ENCODE data around the gene COPB1. TPM values are rescaled to one million over a fixed set of nuclear protein-coding genes. Genes with fewer than 3 reads are reported as not detected.

Gene COPB1
- polyA plus RNA-seq, 1 donor from 2014 or later, result 157 TPM

DNA sequence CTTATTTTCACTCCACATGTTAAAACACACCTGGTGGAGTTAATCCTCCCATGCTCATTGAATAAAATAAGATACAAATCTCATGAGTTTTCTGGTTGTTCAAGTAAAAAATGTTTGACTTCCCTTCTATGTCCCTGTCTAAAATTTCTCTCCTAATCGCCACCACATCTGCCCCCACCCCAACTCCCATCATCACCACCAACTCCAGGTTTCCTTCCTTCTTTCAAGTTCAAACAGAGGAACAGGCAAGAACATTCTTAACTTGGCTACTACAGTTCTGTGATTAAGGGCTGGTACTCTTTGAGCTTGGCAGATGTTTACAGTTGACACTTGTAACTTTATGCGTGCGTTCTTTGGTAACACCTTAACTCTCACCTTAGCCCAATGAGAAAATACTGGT lies 29.7 kb upstream of the COPB1 start:
- Histone ChIP-seq H3K4me2 (ENCODE audit: low read length) (no peak overlapping the region), H2AFZ (ENCODE audit: low read depth, low read length) (no peak overlapping the region), H4K20me1 (ENCODE audit: insufficient read depth) (no peaks in the 10 kb centered on the region), H3K9me2 (ENCODE audit: insufficient read depth, low read length) (no peaks in the 10 kb centered on the region), H3K4me3 (ENCODE audit: low read length) (no peak overlapping the region), H3K9me3 (ENCODE audit: low read length) (no peaks in the 10 kb centered on the region), H3K79me2 (replicated peaks; ENCODE audit: insufficient read depth, low read length) (no peaks in the 10 kb centered on the region), H3K27me3 (ENCODE audit: insufficient read depth, low read depth, low read length) (no peaks in the 10 kb centered on the region), H3F3A (ENCODE audit: insufficient read depth, low read length, poor library complexity, severe bottlenecking) (no peaks in the 10 kb centered on the region), H3K36me3 (ENCODE audit: insufficient read depth, low read length) (no peaks in the 10 kb centered on the region), H3K27ac (ENCODE audit: low read length) (no peak overlapping the region), H3K9ac (ENCODE audit: low read length) (no peak overlapping the region)
- TF ChIP-seq EP300 (conservative IDR thresholded peaks at IDR 0.05; ENCODE audit: poor library complexity, severe bottlenecking) (no peak), CTCF (IDR thresholded peaks at IDR 0.05; ENCODE audit: poor library complexity, severe bottlenecking) (no peak), TAF1 (IDR thresholded peaks at IDR 0.05; ENCODE audit: low read depth) (no peak), POLR2AphosphoS5 (IDR thresholded peaks at IDR 0.05) (no peak), SMC3 (conservative IDR thresholded peaks at IDR 0.05; ENCODE audit: poor library complexity) (no peak), EZH2 (IDR thresholded peaks at IDR 0.05; ENCODE audit: borderline replicate concordance, insufficient read depth, low read length, poor library complexity, severe bottlenecking) (no peak), REST (IDR thresholded peaks at IDR 0.05; ENCODE audit: borderline replicate concordance) (no peak)

DNA sequence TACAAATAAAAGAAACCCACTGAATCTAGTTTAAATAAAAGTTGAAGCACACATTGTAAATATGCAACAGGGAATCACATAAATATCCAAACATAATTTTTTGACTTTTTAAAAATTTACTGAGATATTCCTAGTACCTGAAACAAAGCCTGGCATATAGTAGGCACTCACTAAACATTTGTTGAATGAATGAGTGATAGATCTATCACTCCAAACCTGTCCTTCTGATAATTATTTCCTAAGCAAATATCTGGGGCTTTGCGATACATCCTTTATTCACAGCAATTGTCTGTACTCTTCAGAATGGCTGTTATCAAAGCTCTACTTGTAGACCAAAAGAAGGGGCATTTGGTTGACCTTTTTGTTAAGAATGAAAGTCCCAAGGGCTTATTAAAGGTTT lies 23.2 kb upstream of the COPB1 start:
- no peaks in the 10 kb centered on the region for H3K9me3 ChIP-seq (ENCODE audit: low read length)
- no peaks in the 10 kb centered on the region for H3F3A ChIP-seq (ENCODE audit: insufficient read depth, low read length, poor library complexity, severe bottlenecking)
- H3K4me2 ChIP-seq (ENCODE audit: low read length), result no peak overlapping the region
- no peaks in the 10 kb centered on the region for H3K36me3 ChIP-seq (ENCODE audit: insufficient read depth, low read length)
- H3K27me3 ChIP-seq (ENCODE audit: insufficient read depth, low read depth, low read length), result no peaks in the 10 kb centered on the region
- no peak overlapping the region for H3K27ac ChIP-seq (ENCODE audit: low read length)
- H2AFZ ChIP-seq (ENCODE audit: low read depth, low read length), result no peak overlapping the region
- no peaks in the 10 kb centered on the region for H3K9me2 ChIP-seq (ENCODE audit: insufficient read depth, low read length)
- peaks cover 18% of the 10 kb centered on the region for H3K79me2 ChIP-seq (replicated peaks; ENCODE audit: insufficient read depth, low read length)
- H3K4me3 ChIP-seq (ENCODE audit: low read length), result no peak overlapping the region
- H4K20me1 ChIP-seq (ENCODE audit: insufficient read depth), result no peaks in the 10 kb centered on the region
- H3K9ac ChIP-seq (ENCODE audit: low read length), result no peak overlapping the region
- TF ChIP-seq MXI1 (conservative IDR thresholded peaks at IDR 0.05; ENCODE audit: poor library complexity, severe bottlenecking), result no peak
- no peak for TF ChIP-seq TAF1 (IDR thresholded peaks at IDR 0.05; ENCODE audit: low read depth)
- no peak for TF ChIP-seq RAD21 (conservative IDR thresholded peaks at IDR 0.05)
- TF ChIP-seq EZH2 (IDR thresholded peaks at IDR 0.05; ENCODE audit: borderline replicate concordance, insufficient read depth, low read length, poor library complexity, severe bottlenecking), result no peak
- no peak for TF ChIP-seq REST (IDR thresholded peaks at IDR 0.05; ENCODE audit: borderline replicate concordance)
- TF ChIP-seq POLR2AphosphoS5 (IDR thresholded peaks at IDR 0.05), result no peak
- no peak for TF ChIP-seq EP300 (conservative IDR thresholded peaks at IDR 0.05; ENCODE audit: poor library complexity, severe bottlenecking)
- no peak for TF ChIP-seq CTCF (IDR thresholded peaks at IDR 0.05; ENCODE audit: poor library complexity, severe bottlenecking)
- no peak for TF ChIP-seq SMC3 (conservative IDR thresholded peaks at IDR 0.05; ENCODE audit: poor library complexity)

Data from neural cell (in vitro differentiated cells).